ENCODE measurements around the gene EPHA1. TPM values are rescaled to one million over a fixed set of nuclear protein-coding genes. Genes with fewer than 3 reads are reported as not detected.
"Not testable (repeated sequence)": the region's sequence is repeated elsewhere in the genome, so short reads cannot be mapped to it uniquely, and the experiment has no call there.

The EPHA1 gene
- total RNA-seq, 1 experiment from 2014 or later, result 0.39 TPM

GRCh38 chr7:143416565-143417149 lies 8.0 kb upstream of the EPHA1 start:
- ATAC-seq (peak; percentile 79; the same call in 1 of the 2 replicates), DNase-seq (ENCODE audit: low read depth, low spot score) (no peak)
- CTCF ChIA-PET, result interaction anchor here (0.6 kb wide), 1 partner anchor 95 kb away, joined by 3 read pairs; no protein-coding TSS in a partner anchor
- in situ Hi-C loops (cut with HindIII; ENCODE audit: low pct_unique_long_range_greater_than_20kb, low sequenced_read_pairs) (no loop called here), intact Hi-C loops (cut with micrococcal nuclease; ENCODE audit: unreplicated experiment) (loop anchor here (1.0 kb wide), 1 partner anchor 176 kb away; no protein-coding TSS in a partner anchor)
- Histone ChIP-seq H3K4me1 (ENCODE audit: control insufficient read depth, insufficient read depth, low read length) (no peaks in the 10 kb centered on the region), H3K27me3 (ENCODE audit: control insufficient read depth, insufficient read depth, low read length) (no peaks in the 10 kb centered on the region), H3K27ac (ENCODE audit: low read length) (no peak overlapping the region), H3K9me3 (ENCODE audit: control insufficient read depth, insufficient read depth, low read depth, low read length) (no peaks in the 10 kb centered on the region), H3K4me3 (ENCODE audit: low read depth in 2 of 2, low read length in 2 of 2) (no peak overlapping the region), H3K36me3 (ENCODE audit: control insufficient read depth, insufficient read depth, low read length) (no peaks in the 10 kb centered on the region)
- TF ChIP-seq POLR2AphosphoS5 (IDR thresholded peaks at IDR 0.05; ENCODE audit: low read depth, low read length) (no peak), TCF7L2 (IDR thresholded peaks at IDR 0.05; ENCODE audit: low read depth, low read length) (no peak), CTCF (IDR thresholded peaks at IDR 0.05) (peak; percentile 78)
- BruUV-seq (replicated peaks), result no TSS peak
- POLR2A ChIA-PET, result no interaction called here

- H3K4me1 ChIP-seq (ENCODE audit: control insufficient read depth, insufficient read depth, low read length), result no peaks in the 10 kb centered on the region
- DNase-seq (ENCODE audit: low read depth, low spot score), result no peak
- H3K36me3 ChIP-seq (ENCODE audit: control insufficient read depth, insufficient read depth, low read length), result no peaks in the 10 kb centered on the region
- intact Hi-C loops (cut with micrococcal nuclease; ENCODE audit: unreplicated experiment) (loop anchor here (1.0 kb wide), 1 partner anchor 176 kb away; no protein-coding TSS in a partner anchor), in situ Hi-C loops (cut with HindIII; ENCODE audit: low pct_unique_long_range_greater_than_20kb, low sequenced_read_pairs) (no loop called here)
- no TSS peak for BruUV-seq (replicated peaks)
- POLR2A ChIA-PET, result no interaction called here
- TF ChIP-seq TCF7L2 (IDR thresholded peaks at IDR 0.05; ENCODE audit: low read depth, low read length) (no peak), SIN3A (IDR thresholded peaks at IDR 0.05; ENCODE audit: borderline replicate concordance, insufficient read depth, low read depth, low read length) (no peak), REST (IDR thresholded peaks at IDR 0.05; ENCODE audit: insufficient read depth in 1 of 2, low read depth in 2 of 2, low read length in 1 of 2) (no peak), CTCF (IDR thresholded peaks at IDR 0.05) (no peak), POLR2AphosphoS5 (IDR thresholded peaks at IDR 0.05; ENCODE audit: low read depth, low read length) (no peak)
- no peak for ATAC-seq
- H3K4me3 ChIP-seq (ENCODE audit: low read depth in 2 of 2, low read length in 2 of 2), result no peak overlapping the region
- CTCF ChIA-PET, result interaction anchor here (0.7 kb wide), 1 partner anchor 562 kb away, joined by 6 read pairs; no protein-coding TSS in a partner anchor
- no peaks in the 10 kb centered on the region for H3K9me3 ChIP-seq (ENCODE audit: control insufficient read depth, insufficient read depth, low read depth, low read length)
- H3K27ac ChIP-seq (ENCODE audit: low read length), result no peak overlapping the region
- H3K27me3 ChIP-seq (ENCODE audit: control insufficient read depth, insufficient read depth, low read length), result no peaks in the 10 kb centered on the region
These were observed 7.2 kb upstream of the EPHA1 start for GRCh38 chr7:143415742-143416397.

- not testable (repeated sequence) for H3K27ac ChIP-seq (ENCODE audit: low read length)
- CTCF ChIA-PET, result interaction anchor here (0.6 to 0.7 kb wide), 3 partner anchors 175 to 561 kb away, joined by 3 to 6 read pairs (median 3); no protein-coding TSS in a partner anchor
These were observed 6.6 kb upstream of the EPHA1 start for GRCh38 chr7:143415209-143415608.

More at GRCh38 chr7:143415209-143415608, 6.6 kb upstream of the EPHA1 start:
- H3K36me3 ChIP-seq (ENCODE audit: control insufficient read depth, insufficient read depth, low read length); POLR2A ChIA-PET; ATAC-seq; BruUV-seq (replicated peaks); H3K27me3 ChIP-seq (ENCODE audit: control insufficient read depth, insufficient read depth, low read length); H3K4me1 ChIP-seq (ENCODE audit: control insufficient read depth, insufficient read depth, low read length); DNase-seq (ENCODE audit: low read depth, low spot score); intact Hi-C loops (cut with micrococcal nuclease; ENCODE audit: unreplicated experiment); H3K9me3 ChIP-seq (ENCODE audit: control insufficient read depth, insufficient read depth, low read depth, low read length); H3K4me3 ChIP-seq (ENCODE audit: low read depth in 2 of 2, low read length in 2 of 2); in situ Hi-C loops (cut with HindIII; ENCODE audit: low pct_unique_long_range_greater_than_20kb, low sequenced_read_pairs): not testable (repeated sequence)

Measured in Panc1 (cell line).